Measurements from ENCODE around the gene TRPM8.

Gene TRPM8

GRCh38 chr2:233929352-233930022 lies 12.3 kb downstream of the TRPM8 start:
- no peaks in the 10 kb centered on the region for H3K36me3 ChIP-seq (ENCODE audit: control insufficient read depth, insufficient read depth, low read length)
- no peak overlapping the region for H2AFZ ChIP-seq
- no peak overlapping the region for H3K4me3 ChIP-seq (ENCODE audit: low read depth, low read length)
- peaks cover 4% of the 10 kb centered on the region for H3K27me3 ChIP-seq (ENCODE audit: control insufficient read depth, insufficient read depth, low read length)
- no peak overlapping the region for H3K4me2 ChIP-seq (ENCODE audit: low read length)
- no peak overlapping the region for H3K9ac ChIP-seq
- H3K79me2 ChIP-seq = no peaks in the 10 kb centered on the region
- no peaks in the 10 kb centered on the region for H3K4me1 ChIP-seq
- no peak overlapping the region for H3K27ac ChIP-seq
- no peaks in the 10 kb centered on the region for H3K9me3 ChIP-seq (ENCODE audit: control insufficient read depth, low read length)
- TF ChIP-seq CTCF (IDR thresholded peaks at IDR 0.05) = no peak

DNA sequence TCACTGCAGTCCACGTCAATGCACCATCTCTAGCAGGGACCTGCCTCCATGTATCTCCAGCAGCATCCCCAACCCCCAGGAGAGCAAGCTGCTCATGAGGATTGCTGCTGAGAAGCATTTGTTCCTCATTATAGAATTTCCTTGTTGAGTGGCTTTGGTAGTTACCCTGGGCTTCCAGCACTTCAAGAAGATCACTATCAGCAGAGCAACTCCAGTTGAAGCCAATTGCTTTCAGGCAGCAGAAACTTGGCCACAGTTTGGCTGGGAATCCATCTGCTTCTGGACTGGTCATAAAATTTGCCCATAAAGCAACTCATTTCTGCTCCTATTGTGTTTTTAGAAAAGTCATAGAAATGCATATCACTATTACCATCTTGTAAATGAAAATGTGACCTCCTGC lies 17.4 kb downstream of the TRPM8 start:
- H3K9ac ChIP-seq = no peak overlapping the region
- H3K36me3 ChIP-seq (ENCODE audit: control insufficient read depth, insufficient read depth, low read length) = no peaks in the 10 kb centered on the region
- no peaks in the 10 kb centered on the region for H3K79me2 ChIP-seq
- no peak for TF ChIP-seq CTCF (IDR thresholded peaks at IDR 0.05)
- H3K4me3 ChIP-seq (ENCODE audit: low read depth, low read length) = no peak overlapping the region
- no peak overlapping the region for H2AFZ ChIP-seq
- H3K9me3 ChIP-seq (ENCODE audit: control insufficient read depth, low read length) = no peaks in the 10 kb centered on the region
- no peak overlapping the region for H3K27ac ChIP-seq
- peaks cover 4% of the 10 kb centered on the region for H3K27me3 ChIP-seq (ENCODE audit: control insufficient read depth, insufficient read depth, low read length)
- H3K4me1 ChIP-seq = no peaks in the 10 kb centered on the region
- H3K4me2 ChIP-seq (ENCODE audit: low read length) = no peak overlapping the region

DNA sequence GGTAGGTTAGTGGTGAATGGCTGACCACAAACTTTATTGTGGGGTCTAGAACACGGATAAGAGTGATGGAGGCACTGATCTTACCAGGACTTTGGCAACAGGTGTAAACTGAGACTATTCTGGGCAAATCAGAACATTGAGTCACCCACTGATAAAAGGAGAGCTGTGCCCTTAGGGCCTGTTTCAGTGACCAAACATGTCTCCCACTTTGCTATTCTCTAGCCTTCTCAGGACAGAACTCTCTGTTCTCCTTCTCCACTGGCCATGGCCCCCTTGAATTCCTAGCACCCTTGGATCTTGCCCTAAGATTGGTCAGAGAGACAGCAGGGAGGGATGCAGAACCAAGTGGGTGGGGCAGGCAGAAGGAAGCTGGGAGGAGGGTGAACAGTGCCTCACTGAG lies 18.3 kb downstream of the TRPM8 start:
- no peaks in the 10 kb centered on the region for H3K79me2 ChIP-seq
- TF ChIP-seq CTCF (IDR thresholded peaks at IDR 0.05) = no peak
- H3K9ac ChIP-seq = no peak overlapping the region
- H3K9me3 ChIP-seq (ENCODE audit: control insufficient read depth, low read length) = no peaks in the 10 kb centered on the region
- peaks cover 4% of the 10 kb centered on the region for H3K27me3 ChIP-seq (ENCODE audit: control insufficient read depth, insufficient read depth, low read length)
- no peak overlapping the region for H2AFZ ChIP-seq
- H3K4me3 ChIP-seq (ENCODE audit: low read depth, low read length) = no peak overlapping the region
- no peaks in the 10 kb centered on the region for H3K4me1 ChIP-seq
- H3K4me2 ChIP-seq (ENCODE audit: low read length) = no peak overlapping the region
- no peak overlapping the region for H3K27ac ChIP-seq
- no peaks in the 10 kb centered on the region for H3K36me3 ChIP-seq (ENCODE audit: control insufficient read depth, insufficient read depth, low read length)

- no peak for TF ChIP-seq CTCF (IDR thresholded peaks at IDR 0.05)
These were observed 18.9 kb downstream of the TRPM8 start for GRCh38 chr2:233936089-233936488.

More at GRCh38 chr2:233936089-233936488, 18.9 kb downstream of the TRPM8 start:
- H2AFZ ChIP-seq = no peak overlapping the region
- peaks cover 2% of the 10 kb centered on the region for H3K27me3 ChIP-seq (ENCODE audit: control insufficient read depth, insufficient read depth, low read length)
- no peaks in the 10 kb centered on the region for H3K4me1 ChIP-seq
- no peak overlapping the region for H3K9ac ChIP-seq
- H3K9me3 ChIP-seq (ENCODE audit: control insufficient read depth, low read length) = no peaks in the 10 kb centered on the region
- H3K36me3 ChIP-seq (ENCODE audit: control insufficient read depth, insufficient read depth, low read length) = no peaks in the 10 kb centered on the region
- H3K4me3 ChIP-seq (ENCODE audit: low read depth, low read length) = no peak overlapping the region
- H3K79me2 ChIP-seq = no peaks in the 10 kb centered on the region
- H3K4me2 ChIP-seq (ENCODE audit: low read length) = no peak overlapping the region
- no peak overlapping the region for H3K27ac ChIP-seq

Measured in parathyroid adenoma (tissue), 2 donors.